KMS-11 (cell line): ENCODE measurements around the gene FOXRED2.

Source experiments
- H2AFZ ChIP-seq: fragments of 200-600 bp; sonication (generic); 2 replicates; pipeline ENCODE4 v1.6.1; 2016; ENCODE audit warnings: antibody characterized with exemption, mixed run types, low read depth
- H3K27ac ChIP-seq: fragments of 200-600 bp; sonication (generic); 2 replicates; pipeline ENCODE4 v1.6.1; 2016; ENCODE audit warnings: mild to moderate bottlenecking, mixed run types
- H3K27me3 ChIP-seq: fragments of 200-600 bp; sonication (generic); 2 replicates; pipeline ENCODE4 v1.6.1; 2017; ENCODE audit warnings: mild to moderate bottlenecking, low read depth, mixed run types, moderate library complexity; ENCODE audit not compliant: insufficient read depth
- H3K36me3 ChIP-seq: fragments of 200-600 bp; sonication (generic); 2 replicates; pipeline ENCODE4 v1.6.1; 2017; ENCODE audit warnings: mild to moderate bottlenecking, mixed run types; ENCODE audit not compliant: insufficient read depth
- H3K4me1 ChIP-seq: fragments of 200-600 bp; sonication (generic); 2 replicates; pipeline ENCODE4 v1.6.1; 2016; ENCODE audit warnings: mild to moderate bottlenecking, low read depth, mixed run types; ENCODE audit not compliant: poor library complexity, severe bottlenecking
- H3K4me2 ChIP-seq: fragments of 200-600 bp; sonication (generic); 2 replicates; pipeline ENCODE4 v1.7.0; 2016; ENCODE audit warnings: mild to moderate bottlenecking, mixed run types
- H3K4me3 ChIP-seq: fragments of 200-600 bp; sonication (generic); IDR thresholded peaks from 2 replicates; pipeline ENCODE4 v1.6.1; 2017; ENCODE audit warnings: low read depth, low read length, mixed read lengths; ENCODE audit not compliant: insufficient read depth
- H3K79me2 ChIP-seq: fragments of 200-600 bp; sonication (generic); 2 replicates; pipeline ENCODE4 v1.6.1; 2016; ENCODE audit warnings: low read depth, mixed run types; ENCODE audit not compliant: insufficient read depth
- H3K9ac ChIP-seq: fragments of 200-600 bp; sonication (generic); 2 replicates; pipeline ENCODE4 v1.6.1; 2016; ENCODE audit warnings: mild to moderate bottlenecking, mixed run types
- H4K20me1 ChIP-seq: fragments of 200-600 bp; sonication (generic); 2 replicates; pipeline ENCODE4 v1.6.1; 2016; ENCODE audit warnings: mild to moderate bottlenecking, mixed run types; ENCODE audit not compliant: insufficient read depth
- CTCF ChIP-seq: fragments of 200-600 bp; sonication (generic); conservative IDR thresholded peaks from 2 replicates; pipeline ENCODE4 v1.6.1; 2017; ENCODE audit warnings: low read depth, mild to moderate bottlenecking, antibody characterized with exemption, low read length, moderate library complexity, mixed read lengths

FOXRED2 gene

GRCh38 chr22:36544107-36544620 is 37.3 kb upstream of the FOXRED2 start:
- Histone ChIP-seq H3K4me3 (no peak overlapping the region), H3K4me1 (no peaks in the 10 kb centered on the region), H2AFZ (no peak overlapping the region), H3K79me2 (no peaks in the 10 kb centered on the region), H3K4me2 (no peak overlapping the region), H3K36me3 (no peaks in the 10 kb centered on the region), H3K27me3 (peaks cover 56% of the 10 kb centered on the region), H4K20me1 (no peaks in the 10 kb centered on the region), H3K27ac (no peak overlapping the region), H3K9ac (no peak overlapping the region)
- no peak for TF ChIP-seq CTCF

GRCh38 chr22:36541831-36542411 is 35.1 kb upstream of the FOXRED2 start:
- H3K27ac ChIP-seq: no peak overlapping the region
- peaks cover 54% of the 10 kb centered on the region for H3K27me3 ChIP-seq
- no peaks in the 10 kb centered on the region for H3K36me3 ChIP-seq
- H3K9ac ChIP-seq: no peak overlapping the region
- H2AFZ ChIP-seq: no peak overlapping the region
- no peaks in the 10 kb centered on the region for H3K79me2 ChIP-seq
- no peaks in the 10 kb centered on the region for H3K4me1 ChIP-seq
- TF ChIP-seq CTCF: no peak
- H4K20me1 ChIP-seq: no peaks in the 10 kb centered on the region
- H3K4me3 ChIP-seq: no peak overlapping the region
- no peak overlapping the region for H3K4me2 ChIP-seq

- no peak overlapping the region for H3K27ac ChIP-seq
- no peak for TF ChIP-seq CTCF
- H3K9ac ChIP-seq: no peak overlapping the region
- no peaks in the 10 kb centered on the region for H3K4me1 ChIP-seq
- no peaks in the 10 kb centered on the region for H3K36me3 ChIP-seq
- peaks cover 52% of the 10 kb centered on the region for H3K27me3 ChIP-seq
- H3K4me2 ChIP-seq: no peak overlapping the region
- no peaks in the 10 kb centered on the region for H4K20me1 ChIP-seq
- no peak overlapping the region for H2AFZ ChIP-seq
- no peaks in the 10 kb centered on the region for H3K79me2 ChIP-seq
- H3K4me3 ChIP-seq: no peak overlapping the region
Measured at GRCh38 chr22:36540867-36541642, 34.2 kb upstream of the FOXRED2 start.

- no peaks in the 10 kb centered on the region for H4K20me1 ChIP-seq
- H3K4me2 ChIP-seq: no peak overlapping the region
- no peaks in the 10 kb centered on the region for H3K79me2 ChIP-seq
- H3K4me3 ChIP-seq: no peak overlapping the region
- no peaks in the 10 kb centered on the region for H3K4me1 ChIP-seq
- no peaks in the 10 kb centered on the region for H3K36me3 ChIP-seq
- no peak overlapping the region for H3K9ac ChIP-seq
- no peak overlapping the region for H2AFZ ChIP-seq
- no peak for TF ChIP-seq CTCF
- H3K27me3 ChIP-seq: peaks cover 34% of the 10 kb centered on the region
- H3K27ac ChIP-seq: no peak overlapping the region
Measured at GRCh38 chr22:36538529-36538928, 31.7 kb upstream of the FOXRED2 start.
